PC-3 (cell line): ENCODE results near the gene CELSR2.
A peak's percentile ranks its signal among the peaks of the same experiment; 100 is the strongest.

Experiments
- CTCF ChIP-seq: fragments of 300-600 bp; sonication (generic); conservative IDR thresholded peaks from 2 replicates; pipeline ENCODE4 v1.5.1; 2017; ENCODE audit warnings: antibody characterized with exemption, low read depth, mild to moderate bottlenecking, low read length
- EZH2 ChIP-seq: fragments of 300-600 bp; sonication (generic); IDR thresholded peaks from one replicate; pipeline ENCODE4 v1.6.1; 2017; ENCODE audit warnings: antibody characterized with exemption, mild to moderate bottlenecking, low read length; ENCODE audit not compliant: unreplicated experiment
- EZH2phosphoT487 ChIP-seq: fragments of 300-600 bp; sonication (generic); IDR thresholded peaks from 2 replicates; pipeline ENCODE4 v1.6.1; 2018; ENCODE audit warnings: mild to moderate bottlenecking, antibody characterized with exemption, low read length, borderline replicate concordance

- TF ChIP-seq CTCF (peak; percentile 62), EZH2 (no peak), EZH2phosphoT487 (no peak)
Observed at GRCh38 chr1:109239409-109240068, 9.8 kb upstream of the CELSR2 start.
